ENCODE results near the gene HTR2B.
"Not testable (repeated sequence)": the region's sequence is repeated elsewhere in the genome, so short reads cannot be mapped to it uniquely, and the experiment has no call there.

The HTR2B gene

DNA sequence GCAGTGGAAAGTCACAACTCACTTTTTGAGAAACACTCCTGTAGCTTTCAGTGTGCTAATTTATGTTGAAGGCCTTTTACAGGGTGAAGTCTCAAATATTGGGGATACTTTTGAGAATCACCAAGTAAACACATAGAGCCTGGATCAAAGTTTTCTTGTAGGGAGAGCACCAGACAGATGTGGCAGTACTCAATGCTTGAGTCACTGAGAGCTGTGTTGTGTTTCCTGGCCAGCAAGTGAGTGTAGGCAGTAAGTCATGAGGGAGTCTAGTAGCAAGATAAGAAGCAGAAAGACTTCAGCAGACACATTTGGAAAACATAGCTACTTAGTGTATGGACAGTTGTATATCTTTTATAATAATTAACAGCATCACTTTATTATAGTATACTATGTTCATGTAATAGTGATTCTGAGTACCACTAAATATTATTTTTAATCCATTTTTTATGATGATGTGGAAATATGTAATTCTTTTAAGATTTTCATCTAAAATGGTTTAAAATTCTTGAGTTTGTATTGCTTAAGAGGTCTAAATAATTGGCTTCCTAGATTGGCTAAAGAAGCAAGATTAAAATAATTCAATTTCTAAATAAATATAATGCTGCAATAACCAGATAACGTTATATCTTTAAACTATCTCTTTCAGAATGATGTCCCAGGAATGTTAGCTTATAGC lies 55.3 kb downstream of the HTR2B start:
- no peak for DNase-seq

DNA sequence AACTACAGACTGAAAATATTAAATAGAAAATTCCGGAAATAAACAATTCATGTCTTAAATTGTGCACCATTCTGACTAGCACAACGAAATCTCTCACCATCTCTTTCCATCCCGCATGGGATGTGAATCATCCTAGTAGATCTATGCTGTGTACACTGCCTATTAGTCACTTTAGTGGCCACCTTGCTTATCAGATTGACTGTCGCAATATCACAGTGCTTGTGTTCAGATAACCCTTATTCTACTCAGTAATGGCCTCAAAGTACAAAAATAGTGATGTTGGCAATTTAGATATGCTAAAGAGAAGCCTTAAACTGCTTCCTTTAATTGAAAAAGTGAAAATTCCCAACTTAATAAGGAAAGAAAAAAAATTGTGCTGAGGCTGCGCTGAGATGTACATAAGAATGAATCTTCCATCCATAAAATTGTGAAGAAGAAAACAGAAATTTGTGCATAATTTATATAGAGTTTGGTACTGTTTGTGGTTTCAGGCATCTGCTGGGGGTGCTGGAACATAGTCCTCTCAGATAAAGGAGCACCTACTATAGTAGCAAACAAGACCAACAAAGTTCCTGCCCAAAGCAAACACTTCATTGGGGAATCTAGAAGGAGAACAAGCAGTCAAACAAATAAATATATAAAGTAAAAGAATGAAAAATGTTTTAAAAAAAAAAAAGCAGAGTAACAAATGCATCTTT lies 56.2 kb downstream of the HTR2B start:
- no peak for DNase-seq

DNA sequence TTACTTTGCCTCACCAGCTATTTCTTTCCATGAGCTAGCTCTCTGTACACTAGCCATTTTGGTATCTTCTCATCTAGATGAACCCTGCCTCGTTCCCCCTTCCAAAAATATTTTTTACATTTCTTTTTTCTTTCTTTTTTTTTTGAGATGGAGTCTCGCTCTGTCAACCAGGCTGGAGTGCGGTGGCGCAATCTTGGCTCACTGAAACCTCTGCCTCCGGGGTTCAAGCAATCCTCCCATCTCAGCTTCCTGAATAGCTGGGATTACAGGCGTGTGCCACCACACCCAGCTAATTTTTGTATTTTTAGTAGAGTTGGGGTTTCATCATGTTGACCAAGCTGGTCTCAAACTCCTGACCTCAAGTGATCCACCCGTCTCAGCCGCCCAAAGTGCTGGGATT lies 57.3 kb downstream of the HTR2B start:
- DNase-seq, result not testable (repeated sequence)

DNA sequence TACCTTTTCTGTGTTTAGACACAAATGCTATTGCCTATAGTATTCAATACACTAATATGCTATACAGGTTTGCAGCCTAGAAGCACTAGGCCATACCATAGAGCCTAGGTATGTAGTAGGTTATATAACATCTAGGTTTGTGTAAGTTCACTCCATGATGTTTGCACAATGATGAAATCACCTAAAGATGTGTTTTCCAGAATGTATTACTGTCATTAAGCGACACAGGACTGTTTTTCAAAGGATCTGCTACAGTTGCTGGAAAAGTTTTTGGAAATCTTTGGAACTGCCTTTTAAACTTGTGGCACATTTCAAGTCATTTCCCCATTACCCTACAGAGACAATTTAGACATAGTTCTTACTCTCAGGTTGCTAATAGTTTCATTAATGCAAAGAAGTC lies 58.9 kb downstream of the HTR2B start:
- DNase-seq, result no peak

DNA sequence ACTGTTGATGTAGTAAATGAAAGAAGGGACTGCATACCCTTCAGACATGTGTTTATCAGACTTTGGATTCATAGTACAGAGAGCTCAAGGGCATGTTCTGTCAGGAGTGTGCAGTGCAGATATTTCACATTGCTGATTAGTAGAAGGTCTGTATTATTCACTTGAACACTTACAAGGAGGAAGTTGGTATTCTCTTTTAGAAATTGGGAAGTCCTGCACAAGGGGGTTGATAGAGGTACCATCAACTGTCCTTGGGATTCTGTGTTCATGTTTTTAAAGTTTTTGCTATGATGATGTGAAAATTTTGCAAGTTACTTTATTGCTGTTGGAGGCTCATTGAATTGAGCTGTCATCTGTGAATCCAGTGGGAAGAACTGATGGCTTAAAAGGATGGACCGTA lies 61.5 kb downstream of the HTR2B start:
- DNase-seq, result no peak

DNA sequence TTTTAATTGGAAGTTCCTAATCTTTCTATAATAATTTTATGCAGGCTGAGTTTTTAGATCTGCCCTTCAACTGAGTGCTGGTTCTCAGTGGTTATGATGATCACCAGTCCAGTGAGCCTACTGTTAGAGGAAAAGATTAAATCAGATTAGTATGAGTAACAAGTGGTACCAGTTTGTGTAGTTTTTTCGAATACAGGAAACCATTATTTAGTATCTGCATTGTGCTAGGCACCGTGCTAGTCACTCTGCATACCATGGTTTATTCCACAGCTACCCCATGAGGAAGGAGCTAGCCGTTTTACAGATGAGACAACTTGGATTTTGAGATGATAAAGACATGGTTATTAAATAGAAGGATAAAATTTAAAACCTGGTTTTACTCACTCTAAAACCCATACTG lies 62.1 kb downstream of the HTR2B start:
- DNase-seq, result no peak

DNA sequence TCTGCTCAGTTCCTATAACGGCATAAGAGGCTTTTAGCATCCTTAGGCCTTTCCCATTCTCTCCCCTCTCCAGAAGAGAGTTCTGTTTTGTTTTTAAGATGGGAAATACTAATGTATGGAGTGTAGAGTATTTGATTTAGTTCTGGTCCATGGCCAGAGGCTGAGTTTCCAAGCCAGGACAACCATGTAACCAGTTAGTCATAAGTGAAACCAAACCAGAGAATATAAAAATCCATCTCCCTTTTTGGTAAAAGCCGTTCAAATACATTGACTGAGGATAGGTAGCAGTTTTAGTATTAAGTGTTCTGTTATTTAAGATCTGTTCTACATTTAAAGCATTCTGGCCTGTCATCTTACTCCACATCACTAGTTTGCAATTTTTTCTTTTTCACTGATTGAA lies 65.1 kb downstream of the HTR2B start:
- no peak for DNase-seq

DNA sequence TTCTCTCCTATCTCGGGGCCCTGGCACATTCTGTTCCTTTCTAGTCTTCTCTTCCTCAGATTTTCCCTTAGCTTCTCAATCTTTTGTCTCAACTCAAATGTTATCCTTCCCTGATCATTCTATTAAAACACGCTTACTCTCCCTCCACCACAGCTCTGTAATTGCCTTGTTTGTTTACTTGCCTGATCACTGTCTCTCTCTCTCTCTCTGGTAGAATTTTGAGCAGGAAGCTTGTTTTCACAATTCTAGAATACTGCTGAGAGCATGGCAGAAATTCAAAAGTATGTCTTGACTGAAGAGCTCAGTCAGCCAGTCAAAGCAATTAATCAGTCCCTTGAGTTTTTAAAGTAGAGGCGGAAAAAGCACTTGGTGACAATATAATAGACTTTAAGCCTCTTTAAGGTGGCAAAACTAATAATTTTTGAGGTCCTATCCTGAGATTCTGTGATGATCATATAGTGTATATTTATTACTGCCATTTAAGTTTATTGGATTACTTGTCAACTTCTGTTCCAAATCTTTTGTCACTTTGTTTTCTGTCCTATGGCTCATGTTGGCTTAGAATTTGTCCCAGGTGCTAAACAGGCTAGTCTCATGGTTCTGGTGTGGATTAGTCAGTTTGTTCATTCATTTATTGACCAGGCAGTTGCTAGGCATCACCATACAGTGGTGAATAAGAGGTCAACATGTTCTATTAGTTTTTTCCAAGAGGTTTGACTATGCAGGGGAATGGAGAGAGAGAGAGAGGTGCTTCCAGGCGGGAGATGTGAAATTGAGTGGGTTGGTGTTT lies 65.9 kb downstream of the HTR2B start:
- DNase-seq, result no peak

All from SHP77 (cell line).